Esophagus muscularis mucosa (tissue), 4 donors: ENCODE measurements around the gene DISP3.

ENCODE experiments used
- CTCF ChIP-seq, 3 experiments: fragments of 200-600 bp in 2 of 3; fragments of 450-650 bp in 1 of 3; sonication (generic) in 2 of 3; IDR thresholded peaks; one replicate each; pipeline ENCODE4 v1.5.1; 2017 to 2019; ENCODE audit warnings: antibody characterized with exemption in 3 of 3, mild to moderate bottlenecking in 2 of 3, moderate library complexity in 1 of 3
- EP300 ChIP-seq: sonication (generic); formaldehyde crosslinking; IDR thresholded peaks from one replicate; pipeline ENCODE4 v1.6.1; 2017; ENCODE audit warnings: antibody characterized with exemption
- POLR2A ChIP-seq: fragments of 450-650 bp; IDR thresholded peaks from one replicate; pipeline ENCODE4 v1.6.1; 2017; ENCODE audit warnings: antibody characterized with exemption, moderate library complexity, mild to moderate bottlenecking, low read depth
- POLR2AphosphoS5 ChIP-seq, 2 donors: sonication (generic); formaldehyde crosslinking; IDR thresholded peaks; one replicate each; pipeline ENCODE4 v1.6.1; 2017; ENCODE audit warnings: antibody characterized with exemption in 2 of 2

GRCh38 chr1:11569551-11569950 is 90.6 kb downstream of the DISP3 start:
- no peak for TF ChIP-seq EP300
- no peak for TF ChIP-seq POLR2AphosphoS5 (IDR thresholded peaks at IDR 0.05)
- no peak for TF ChIP-seq CTCF (IDR thresholded peaks at IDR 0.05)
- TF ChIP-seq POLR2A = no peak
